HG03469 (cell line): ENCODE measurements around the gene ZRANB2.

Experiments
- ATAC-seq: cut with Tn5 transposase; IDR thresholded peaks from one replicate; pipeline ENCODE4 v1.9.1; 2021; ENCODE audit warnings: mild to moderate bottlenecking, moderate library complexity, moderate number of reproducible peaks; ENCODE audit not compliant: unreplicated experiment

ZRANB2 gene

GRCh38 chr1:71080739-71081696 lies at the start of gene ZRANB2:
Gene ZRANB2 (minus strand): TSS chr1:71081035. CDS start chr1:71080995, 40 bp downstream.
- peak; percentile 100 for ATAC-seq

- ATAC-seq = no peak
These were observed 47.2 kb upstream of the ZRANB2 start for GRCh38 chr1:71128060-71128459.

- no peak for ATAC-seq
These were observed 37.3 kb upstream of the ZRANB2 start for GRCh38 chr1:71118086-71118485.

GRCh38 chr1:71116729-71117128 lies 35.9 kb upstream of the ZRANB2 start:
- ATAC-seq = no peak

GRCh38 chr1:71106658-71107322 lies 26.0 kb upstream of the ZRANB2 start:
- ATAC-seq = no peak

- no peak for ATAC-seq
These were observed 23.6 kb upstream of the ZRANB2 start for GRCh38 chr1:71104417-71104816.

- ATAC-seq = no peak
These were observed 21.1 kb upstream of the ZRANB2 start for GRCh38 chr1:71101839-71102376.

- ATAC-seq = no peak
These were observed 16.6 kb upstream of the ZRANB2 start for GRCh38 chr1:71097428-71097827.

GRCh38 chr1:71094913-71095312 lies 14.1 kb upstream of the ZRANB2 start:
- ATAC-seq = no peak

- ATAC-seq = no peak
These were observed 13.1 kb upstream of the ZRANB2 start for GRCh38 chr1:71093938-71094337.

- ATAC-seq = no peak
These were observed 8.9 kb upstream of the ZRANB2 start for GRCh38 chr1:71089536-71090270.

- no peak for ATAC-seq
These were observed 7.9 kb upstream of the ZRANB2 start for GRCh38 chr1:71088645-71089287.

- no peak for ATAC-seq
These were observed 6.9 kb upstream of the ZRANB2 start for GRCh38 chr1:71087713-71088112.

- no peak for ATAC-seq
These were observed 6.2 kb upstream of the ZRANB2 start for GRCh38 chr1:71087060-71087459.

GRCh38 chr1:71086331-71086730 lies 5.5 kb upstream of the ZRANB2 start:
- ATAC-seq = no peak

- no peak for ATAC-seq
These were observed 2.4 kb upstream of the ZRANB2 start for GRCh38 chr1:71083271-71083670.

- no peak for ATAC-seq
These were observed 854 bp upstream of the ZRANB2 start for GRCh38 chr1:71081697-71082080.

- ATAC-seq = no peak
These were observed 551 bp downstream of the ZRANB2 start for GRCh38 chr1:71080230-71080738.

- no peak for ATAC-seq
These were observed 6.2 kb downstream of the ZRANB2 start for GRCh38 chr1:71074681-71075080.

- ATAC-seq = no peak
These were observed 8.6 kb downstream of the ZRANB2 start for GRCh38 chr1:71072273-71072672.
